HG02884 (cell line): ENCODE data around the gene SHISA9.

Experiments
- ATAC-seq: cut with Tn5 transposase; IDR thresholded peaks from one replicate; pipeline ENCODE4 v1.9.1; 2021; ENCODE audit warnings: mild to moderate bottlenecking, moderate library complexity; ENCODE audit not compliant: unreplicated experiment

The SHISA9 gene

DNA sequence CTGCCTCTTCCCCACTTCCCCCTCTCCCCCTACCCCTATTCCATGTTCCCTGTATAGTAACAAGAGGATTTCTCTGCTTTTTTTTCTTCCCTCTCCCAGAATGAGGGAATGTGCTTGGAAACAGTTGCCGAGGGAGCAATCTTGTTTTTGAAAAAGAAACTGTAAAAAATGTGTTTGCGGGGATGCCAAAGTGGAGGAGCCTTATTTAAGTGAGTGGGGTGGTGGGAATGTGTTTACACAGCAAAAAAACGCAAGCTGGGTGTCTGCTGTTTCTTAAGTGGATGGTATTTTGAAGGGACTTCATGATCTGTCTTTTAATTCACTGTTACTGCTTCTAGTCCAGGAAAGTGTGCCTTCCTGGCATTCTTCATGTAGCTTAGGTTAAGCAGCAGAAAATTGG is 254.4 kb downstream of the SHISA9 start:
- ATAC-seq = no peak

DNA sequence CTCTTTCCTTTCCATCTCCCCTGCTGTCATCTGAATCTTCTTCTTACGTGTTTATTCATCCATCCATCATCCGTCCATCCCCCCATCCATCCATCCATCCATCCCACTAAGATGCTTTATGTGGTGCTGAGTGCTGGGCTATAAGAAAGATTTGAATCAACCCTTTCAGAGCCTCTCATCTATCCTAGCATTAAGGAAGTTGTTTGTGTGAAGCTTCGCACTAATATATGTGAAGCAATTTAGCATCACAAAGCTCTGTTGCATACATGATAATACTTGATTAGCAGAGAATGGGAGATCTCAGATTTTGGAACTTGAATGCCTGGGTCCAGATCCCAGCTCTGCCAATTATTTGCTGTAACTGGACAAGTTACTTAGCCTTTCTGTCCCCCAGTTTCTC is 255.7 kb downstream of the SHISA9 start:
- no peak for ATAC-seq

DNA sequence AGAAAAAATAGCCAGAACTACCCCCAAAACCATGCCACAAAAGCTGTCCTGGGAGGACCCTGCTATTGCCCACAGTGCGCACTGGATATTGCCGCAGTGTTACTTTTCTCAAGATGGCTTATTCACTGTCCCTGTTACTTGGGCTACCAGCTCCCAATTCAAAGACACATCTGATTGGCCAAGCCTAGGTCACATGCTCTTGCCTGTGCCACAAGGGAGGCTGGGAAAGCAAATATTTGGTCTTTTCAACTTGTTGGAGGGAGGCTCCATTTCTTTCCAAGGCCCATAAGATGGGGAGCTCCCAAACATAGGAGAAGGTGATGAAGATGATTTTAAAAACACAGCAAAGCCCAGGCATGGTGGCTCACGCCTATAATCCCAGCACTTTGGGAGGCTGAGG is 257.0 kb downstream of the SHISA9 start:
- ATAC-seq = no peak

DNA sequence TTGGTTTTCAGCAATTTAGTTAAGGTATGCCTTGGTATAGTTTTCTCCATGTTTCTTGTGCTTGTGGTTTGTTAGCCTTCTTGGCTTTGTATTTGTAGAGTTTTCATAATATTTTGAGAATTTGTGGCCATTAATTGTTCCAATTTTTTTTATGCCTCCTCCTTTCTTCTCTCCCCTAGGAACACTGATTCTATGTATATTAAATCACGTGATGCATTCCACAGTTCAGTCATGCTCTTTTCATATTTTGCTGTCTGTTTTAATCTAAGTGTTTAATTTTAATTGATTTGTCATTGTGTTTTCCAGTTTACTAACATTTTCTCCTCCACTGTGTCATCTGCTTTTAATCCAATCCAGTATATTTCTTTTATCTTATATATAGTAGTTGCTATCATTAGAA is 263.6 kb downstream of the SHISA9 start:
- ATAC-seq = no peak

DNA sequence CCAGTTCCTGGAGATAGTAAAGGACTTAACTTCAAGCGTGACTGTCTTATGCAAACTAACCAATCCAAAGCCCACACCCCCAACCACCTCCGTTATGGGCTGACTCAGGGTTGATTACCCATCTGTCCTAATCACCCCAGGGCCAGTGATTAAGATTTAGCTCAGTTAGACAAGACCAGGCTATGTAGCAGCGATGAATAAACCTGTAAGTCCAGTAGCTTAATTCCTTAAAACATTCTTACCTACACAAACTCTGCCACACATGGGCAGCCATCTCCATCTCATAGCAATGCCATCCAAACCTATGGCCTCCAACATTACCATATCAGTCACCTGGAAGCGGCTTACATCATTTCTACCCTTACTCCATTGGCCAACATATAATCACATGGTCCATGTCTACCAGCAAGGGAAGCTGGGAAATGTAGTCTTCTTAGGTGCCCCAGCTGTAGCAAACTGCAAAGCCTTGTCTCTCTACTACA is 266.7 kb downstream of the SHISA9 start:
- ATAC-seq = no peak

DNA sequence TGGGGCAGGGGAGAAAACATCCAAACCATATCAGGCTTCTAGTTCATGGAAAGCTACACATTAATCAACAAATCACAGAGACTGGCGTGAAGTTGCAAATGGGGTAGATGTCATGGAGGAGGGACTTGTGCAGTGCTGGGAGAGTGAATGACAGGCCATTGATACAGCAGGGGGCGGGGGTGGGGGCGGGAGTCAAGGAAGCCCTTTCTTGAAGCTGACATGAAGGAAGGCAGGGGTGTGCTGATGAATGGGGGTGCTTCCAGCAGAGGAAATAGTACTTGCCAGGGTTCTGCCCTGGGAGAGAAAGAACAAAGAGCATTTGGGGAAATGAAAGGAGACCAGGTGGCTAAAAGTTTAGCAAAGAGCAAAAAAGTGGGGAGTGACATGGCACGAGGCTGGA is 269.9 kb downstream of the SHISA9 start:
- ATAC-seq = no peak

DNA sequence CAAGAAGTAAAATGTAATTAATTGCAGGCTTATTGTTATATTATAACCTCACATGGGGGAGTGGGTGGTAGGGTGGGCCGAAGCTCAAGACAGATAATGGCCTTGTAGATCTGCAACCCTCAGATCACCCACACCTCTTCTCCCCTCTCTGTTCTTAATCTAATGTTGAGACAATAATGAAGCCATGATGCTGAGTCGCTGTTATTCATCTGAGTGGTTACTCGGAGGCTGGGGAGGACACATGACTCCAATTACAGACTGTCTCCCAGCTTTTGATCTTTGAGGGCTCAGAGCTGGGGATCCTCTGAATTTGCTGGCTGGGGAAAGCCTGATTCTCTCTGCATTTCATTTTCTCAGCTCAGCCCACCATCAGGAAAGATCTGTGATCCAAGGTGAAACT is 275.3 kb downstream of the SHISA9 start:
- ATAC-seq = no peak

DNA sequence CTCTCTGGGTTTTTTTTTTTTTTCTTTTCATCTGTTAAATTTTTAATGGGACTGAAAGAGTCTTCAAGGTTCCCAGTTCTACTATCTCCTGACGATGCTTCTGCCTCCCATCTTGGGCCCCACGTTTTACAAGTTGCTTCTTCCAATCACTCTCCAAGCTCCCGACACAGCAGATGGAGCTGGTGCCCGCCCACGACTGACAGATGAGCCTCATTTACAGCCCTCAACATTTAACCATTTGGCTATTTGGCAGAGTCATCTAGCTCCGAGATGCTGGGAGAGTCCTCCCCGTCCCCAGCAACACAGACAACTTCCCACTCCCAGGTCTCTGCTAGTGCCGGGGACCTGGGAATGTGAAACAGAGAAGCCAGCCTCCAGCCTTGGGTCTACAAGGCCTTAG is 276.9 kb downstream of the SHISA9 start:
- ATAC-seq = no peak

DNA sequence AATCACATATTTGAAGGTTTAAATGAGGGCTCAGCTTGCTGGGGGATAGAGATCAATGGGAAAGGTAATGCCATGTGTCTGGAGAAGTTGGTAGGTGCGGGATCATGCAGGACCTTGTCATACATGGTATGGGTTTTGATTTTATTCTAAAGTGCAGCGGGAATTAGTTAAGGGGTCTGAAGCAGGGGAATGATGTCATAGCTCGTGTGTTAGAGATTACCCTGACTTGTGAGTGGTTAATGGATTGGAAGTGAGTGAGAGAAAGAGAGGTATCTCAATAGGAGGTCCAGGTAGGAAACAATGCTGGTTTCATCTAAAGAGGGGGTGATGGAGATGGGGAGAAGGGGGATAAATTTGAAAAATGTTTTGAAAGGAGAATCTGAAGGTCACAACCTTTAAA is 280.0 kb downstream of the SHISA9 start:
- no peak for ATAC-seq

DNA sequence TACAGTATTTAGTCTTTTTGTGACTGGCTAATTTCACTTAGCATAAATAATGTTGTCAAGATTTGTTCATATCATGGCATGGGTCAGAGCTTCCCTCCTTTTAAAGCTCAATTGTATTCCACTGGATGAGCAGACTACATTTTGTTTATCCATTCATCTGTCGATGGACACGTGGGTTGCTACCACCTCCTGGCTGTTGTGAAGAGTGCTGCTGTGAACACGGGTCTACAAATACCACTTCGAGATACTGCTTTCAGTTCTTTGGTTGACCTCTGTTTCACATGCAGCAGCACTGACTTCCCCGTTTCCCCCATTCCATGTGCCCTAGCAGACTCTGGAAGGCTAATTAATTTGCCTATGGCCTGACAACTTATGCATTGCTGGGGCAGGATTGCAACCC is 285.4 kb downstream of the SHISA9 start:
- no peak for ATAC-seq

DNA sequence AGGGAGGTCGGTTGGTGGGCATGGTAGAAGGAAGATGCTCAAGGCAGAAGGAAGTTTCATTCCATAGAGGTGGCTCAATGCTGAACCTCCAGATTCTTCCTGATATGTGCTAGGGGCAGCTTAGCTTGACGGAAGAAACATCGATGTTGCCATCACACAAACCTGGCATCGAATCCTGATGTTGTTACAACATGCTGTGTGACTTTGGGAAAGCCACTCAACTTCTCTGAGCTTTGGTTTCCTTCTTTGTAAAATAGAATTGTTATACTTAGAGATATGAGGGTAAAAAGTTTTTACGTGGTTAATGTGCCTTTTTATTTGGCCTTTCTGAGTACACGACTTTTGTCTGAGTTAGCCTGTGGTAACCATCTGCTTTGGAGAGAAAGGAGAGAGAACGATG is 287.9 kb downstream of the SHISA9 start:
- ATAC-seq = no peak

DNA sequence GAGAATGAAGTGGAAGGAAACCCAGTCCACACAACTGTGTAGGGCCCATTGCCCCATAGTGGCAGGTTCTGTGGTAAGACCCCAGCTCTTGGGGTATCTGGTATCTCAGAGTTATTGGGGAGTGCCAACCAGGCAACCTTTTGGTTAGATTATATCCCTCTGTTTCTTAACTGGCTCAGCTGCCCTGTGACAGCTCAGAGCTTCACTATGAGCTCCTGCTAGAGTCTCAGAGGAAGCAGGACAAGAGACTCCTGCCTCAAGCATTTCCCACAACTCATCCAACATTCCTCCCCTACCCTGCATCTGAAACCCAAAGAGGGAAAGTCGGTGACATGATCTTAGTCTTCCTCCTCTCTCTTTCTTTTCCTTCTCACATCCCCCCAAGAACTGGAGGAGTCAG is 292.3 kb downstream of the SHISA9 start:
- no peak for ATAC-seq

DNA sequence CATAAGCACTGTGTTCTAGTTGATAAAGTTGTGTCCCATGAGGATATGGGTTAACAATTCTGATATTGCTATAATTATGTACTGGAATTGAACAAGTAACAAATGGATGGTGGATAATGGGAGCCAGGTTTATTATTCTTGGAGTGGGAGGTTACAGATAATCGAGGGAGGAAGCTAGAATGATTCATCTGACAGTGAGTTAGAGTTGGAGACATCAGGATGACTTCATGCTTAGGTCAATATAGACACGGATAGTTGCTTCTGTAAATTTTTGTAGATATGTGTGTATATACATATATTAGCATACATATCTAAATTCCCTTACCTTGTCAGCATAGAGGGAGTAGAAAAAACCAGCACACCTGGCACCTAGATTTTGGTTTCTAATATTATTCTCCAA is 293.4 kb downstream of the SHISA9 start:
- ATAC-seq = no peak

DNA sequence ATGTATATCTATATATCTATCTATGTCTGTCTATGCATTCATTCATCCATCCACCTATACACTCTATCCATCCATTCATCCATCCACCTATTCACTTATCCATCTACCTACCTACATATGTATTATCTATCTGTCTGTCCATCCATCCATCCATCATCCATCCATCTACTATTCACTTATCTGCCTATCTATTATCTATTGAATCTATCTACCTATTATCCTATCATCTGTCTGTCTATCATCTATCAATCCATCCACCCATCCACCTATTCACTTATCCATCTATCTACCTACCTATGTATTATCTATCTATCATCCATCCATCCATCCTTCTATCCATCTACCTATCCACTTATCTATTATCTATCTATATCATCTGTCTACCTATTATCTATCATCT is 302.3 kb downstream of the SHISA9 start:
- ATAC-seq = no peak

DNA sequence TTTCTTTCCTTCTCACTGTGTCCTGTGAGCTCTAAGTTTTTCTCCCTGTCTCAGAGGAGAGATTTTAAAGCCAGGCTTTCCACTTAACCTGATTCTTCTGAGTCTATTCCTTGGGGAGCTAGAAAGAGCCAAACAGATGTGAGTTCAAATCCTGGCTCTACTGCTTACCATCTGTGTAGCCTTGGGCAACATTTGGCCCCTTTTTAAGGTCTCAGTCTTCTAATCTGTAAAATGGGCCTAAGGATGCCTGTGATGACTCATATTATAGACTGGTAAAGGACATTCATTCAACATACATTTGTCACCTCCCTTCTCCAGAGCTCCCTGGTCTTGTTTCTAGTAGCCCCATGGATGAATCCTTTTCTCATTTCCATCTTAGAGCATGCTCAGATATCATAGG is 304.0 kb downstream of the SHISA9 start:
- no peak for ATAC-seq

DNA sequence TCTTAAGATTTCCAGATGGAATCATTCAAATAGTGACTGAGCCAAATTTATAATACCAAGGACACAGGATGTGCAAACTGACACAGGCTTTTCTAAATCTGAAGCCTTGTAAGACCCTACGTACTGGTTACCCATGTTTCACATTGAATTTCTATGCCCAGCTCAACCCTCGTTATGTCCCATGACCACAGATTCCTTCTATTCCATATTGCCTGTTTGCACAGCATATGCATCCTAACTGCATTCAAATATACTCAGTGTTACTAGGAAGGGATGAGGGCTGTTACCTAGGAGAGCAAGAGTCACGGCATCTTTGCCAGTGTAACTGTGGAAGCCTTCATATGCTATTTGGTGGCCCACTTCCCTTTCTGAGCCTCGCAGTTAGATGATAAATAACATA is 305.2 kb downstream of the SHISA9 start:
- no peak for ATAC-seq

DNA sequence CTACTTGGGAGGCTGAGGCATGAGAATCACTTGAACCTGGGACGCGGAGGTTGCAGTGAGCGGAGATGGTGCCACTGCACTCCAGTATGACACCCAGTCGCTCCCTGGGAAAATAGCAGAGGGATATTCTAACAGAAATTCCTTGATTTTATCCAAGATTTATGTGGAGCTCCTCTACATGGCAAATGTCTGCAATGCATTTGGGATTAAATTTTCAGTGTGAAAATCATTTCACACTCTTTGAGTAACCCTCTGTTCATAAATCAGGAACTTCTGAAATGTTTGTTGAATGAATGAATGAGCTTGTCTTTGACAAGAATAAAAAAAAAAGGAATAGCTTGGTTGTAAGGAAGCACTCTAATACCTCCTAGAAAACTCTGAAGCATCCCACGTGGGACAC is 305.8 kb downstream of the SHISA9 start:
- no peak for ATAC-seq

DNA sequence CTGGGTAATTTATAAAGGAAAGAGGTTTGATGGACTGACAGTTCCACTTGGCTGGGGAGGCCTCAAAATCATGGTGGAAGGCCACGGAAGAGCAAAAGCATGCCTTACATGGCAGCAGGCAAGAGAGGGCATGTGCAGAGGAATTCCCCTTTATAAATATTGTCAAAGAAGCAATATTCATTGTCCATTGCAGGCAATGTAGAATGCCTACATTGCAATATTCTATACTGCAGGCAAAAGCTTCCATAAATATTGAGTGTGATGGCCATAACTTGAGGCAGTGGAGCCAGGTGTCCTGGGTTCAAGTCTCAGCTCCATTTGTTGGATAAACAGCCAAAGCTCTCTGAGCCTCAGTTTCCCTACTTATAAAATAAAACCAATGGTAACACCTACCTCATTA is 322.3 kb downstream of the SHISA9 start:
- ATAC-seq = no peak

DNA sequence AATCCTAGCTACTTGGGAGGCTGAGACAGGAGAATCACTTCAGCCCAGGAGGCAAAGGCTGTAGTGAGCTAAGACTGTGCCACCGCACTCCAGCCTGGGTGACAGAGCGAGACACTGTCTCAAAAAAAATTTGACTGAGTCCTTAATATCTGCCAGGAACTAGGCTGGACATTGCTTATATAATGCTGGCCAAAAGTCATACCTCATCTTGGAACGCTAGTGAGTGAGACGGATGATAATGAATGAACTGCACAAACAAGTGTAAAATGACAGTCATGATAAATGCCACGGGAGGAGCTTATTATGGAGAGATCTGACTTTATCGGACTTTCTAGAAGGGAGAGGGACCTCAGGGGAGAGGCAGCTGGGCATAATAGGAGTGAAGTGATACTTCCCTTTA is 327.6 kb downstream of the SHISA9 start:
- ATAC-seq = no peak

DNA sequence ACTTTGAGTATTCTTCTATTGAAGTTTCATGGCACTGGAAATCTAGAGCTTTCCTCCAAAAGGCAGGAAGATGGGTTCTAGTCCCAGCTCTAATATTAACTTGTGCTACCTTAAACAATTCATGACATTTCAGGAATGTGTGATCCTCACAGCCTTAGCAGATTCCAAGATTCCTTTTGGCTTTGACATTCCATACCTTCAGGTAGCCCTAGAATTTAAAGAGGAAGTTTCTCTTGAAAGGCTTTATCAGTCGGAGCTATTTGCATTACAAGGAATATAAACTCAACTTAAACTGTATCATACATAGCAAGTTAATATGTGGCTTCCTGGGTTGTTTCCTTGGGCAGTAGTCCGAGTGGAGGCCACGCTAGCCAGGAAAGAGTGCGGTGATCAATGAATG is 330.0 kb downstream of the SHISA9 start:
- no peak for ATAC-seq

DNA sequence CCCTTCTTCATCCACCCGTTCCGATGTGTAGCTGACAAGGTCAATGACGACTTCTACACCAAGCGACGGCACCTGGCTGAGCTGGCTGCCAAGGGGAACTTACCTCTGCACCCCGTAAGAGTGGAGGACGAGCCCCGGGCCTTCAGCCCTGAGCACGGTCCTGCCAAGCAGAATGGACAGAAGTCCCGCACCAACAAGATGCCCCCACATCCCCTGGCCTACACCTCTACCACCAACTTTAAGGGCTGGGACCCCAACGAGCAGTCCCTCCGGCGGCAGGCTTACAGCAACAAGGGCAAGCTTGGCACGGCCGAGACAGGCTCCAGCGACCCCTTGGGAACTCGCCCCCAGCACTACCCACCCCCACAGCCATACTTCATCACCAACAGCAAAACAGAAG is 333.6 kb downstream of the SHISA9 start:
- no peak for ATAC-seq

DNA sequence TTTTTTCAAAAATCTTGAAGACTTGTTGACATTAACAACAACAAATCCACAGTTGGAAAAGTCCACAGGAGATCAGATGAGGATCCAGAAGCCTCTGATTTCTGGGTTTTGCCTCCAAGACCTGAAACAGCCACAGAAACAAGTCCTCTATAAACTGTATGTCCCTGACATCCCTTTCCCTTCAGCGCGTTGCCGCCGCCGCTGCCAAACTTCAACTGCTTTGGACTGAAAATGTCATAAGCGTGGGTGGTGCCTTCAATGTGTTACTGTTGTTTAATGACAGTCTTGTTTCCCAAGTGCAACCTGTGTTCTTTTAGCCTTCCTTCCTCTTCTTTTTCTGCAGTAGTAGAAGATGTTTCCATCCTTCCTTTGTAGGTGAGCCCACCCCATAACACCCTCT is 334.9 kb downstream of the SHISA9 start:
- no peak for ATAC-seq

DNA sequence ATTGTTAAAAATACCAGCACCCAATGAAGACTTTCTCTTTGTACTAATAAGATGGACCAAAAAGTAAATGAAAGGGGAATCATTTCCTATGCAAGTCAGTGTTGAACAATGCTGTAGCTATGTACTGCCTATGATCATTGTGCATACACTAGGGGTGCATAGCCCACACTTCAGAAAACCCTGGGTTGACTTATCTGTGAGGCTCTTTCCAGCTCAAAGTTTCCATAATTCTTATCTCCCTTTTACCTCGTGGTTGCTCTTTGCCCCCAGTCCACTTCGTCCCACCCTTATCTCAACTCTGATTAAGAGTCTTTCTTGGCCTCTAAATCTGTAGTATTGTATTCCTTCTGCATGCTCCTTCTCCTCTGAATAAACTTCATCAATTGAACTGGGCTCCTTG is 336.8 kb downstream of the SHISA9 start:
- no peak for ATAC-seq

DNA sequence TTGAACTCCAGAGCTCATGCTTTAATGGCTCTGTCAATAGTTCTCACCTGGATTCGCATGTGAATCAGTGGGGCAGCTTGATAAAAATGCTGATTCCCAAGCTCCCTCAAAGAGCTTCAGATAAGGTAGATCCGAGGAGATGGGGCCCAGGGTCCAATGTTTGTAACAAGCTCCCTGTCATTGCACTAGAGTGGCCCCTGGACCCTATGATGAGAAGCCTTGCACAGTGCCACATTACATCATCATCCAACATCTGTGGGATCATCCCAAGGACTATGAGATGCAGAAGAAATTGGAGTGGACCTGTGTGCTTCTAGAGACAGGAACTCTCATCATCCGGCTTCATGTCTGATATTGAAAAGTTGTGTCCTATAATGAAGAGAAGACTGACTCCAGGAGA is 340.8 kb downstream of the SHISA9 start:
- ATAC-seq = no peak
